Stimulated activated CD8-positive, alpha-beta memory T cell treated with anti-CD3 and anti-CD28 coated beads, Interleukin-4, amount 100 ng/mL, for 1 hour (primary cell): ENCODE measurements around the gene GTF2F2.

Experiments used
- DNase-seq, 2 donors: peaks; one replicate each; pipeline ENCODE4 v3.0.0-alpha.2; 2020; ENCODE audit warnings: low read depth in 2 of 2, low spot score in 1 of 2

Gene GTF2F2

DNA sequence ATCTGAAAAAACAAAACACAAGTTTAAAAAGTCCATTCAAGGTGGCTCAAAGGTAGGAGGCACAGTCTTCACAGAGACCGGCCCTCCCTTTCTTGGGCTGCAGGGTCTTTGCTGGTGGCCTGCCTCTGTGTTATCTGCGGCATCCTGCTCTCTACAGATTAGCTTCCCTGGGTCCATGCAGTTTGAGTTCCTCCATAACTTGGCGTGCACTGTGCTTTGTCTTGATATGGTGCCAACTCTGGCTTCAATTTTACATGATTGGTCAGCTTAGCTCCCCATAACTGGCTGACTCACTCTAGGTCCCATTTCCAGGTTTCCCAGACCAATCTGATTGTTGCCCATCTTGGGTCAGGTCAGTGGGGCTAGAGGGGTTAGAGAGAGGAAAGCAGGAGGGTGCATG, 178.9 kb downstream of the GTF2F2 start:
- DNase-seq = no peak

DNA sequence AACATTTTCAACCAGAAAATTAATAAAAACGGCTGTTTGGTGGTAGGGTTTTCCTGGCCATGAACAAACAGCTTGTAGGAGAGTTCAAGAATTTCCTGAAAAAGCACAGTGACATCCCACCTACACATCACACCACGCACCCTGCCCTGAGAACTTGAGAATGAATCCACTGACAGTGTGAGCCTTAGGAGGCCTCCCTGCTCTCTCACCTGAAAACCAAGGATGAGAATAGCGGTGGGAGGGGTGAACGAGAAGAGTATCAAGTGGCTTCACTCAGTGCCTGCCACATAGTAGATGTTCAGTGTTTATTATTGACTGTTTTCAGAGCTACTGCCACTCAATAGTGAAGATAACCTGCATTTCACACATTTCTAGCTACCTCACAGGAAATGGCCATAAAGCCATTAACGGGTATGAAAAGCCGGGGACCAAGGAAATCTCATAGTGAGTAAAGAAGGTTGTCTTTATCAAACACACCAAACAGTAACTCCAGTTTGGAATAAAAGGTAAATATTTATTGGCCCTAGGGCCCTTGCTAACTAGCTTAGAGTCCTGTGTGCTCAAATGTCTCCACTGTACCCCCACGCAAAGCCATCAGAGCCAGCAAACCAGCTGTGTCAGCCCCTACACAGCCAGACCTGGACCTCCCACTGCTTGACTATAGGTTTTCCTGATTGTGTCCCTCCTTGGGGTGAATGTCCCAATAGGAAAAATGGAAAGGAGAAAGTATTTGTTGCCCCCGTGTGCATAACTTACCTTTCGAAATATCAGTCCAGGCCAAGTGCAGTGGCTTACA, 180.1 kb downstream of the GTF2F2 start:
- no peak for DNase-seq

DNA sequence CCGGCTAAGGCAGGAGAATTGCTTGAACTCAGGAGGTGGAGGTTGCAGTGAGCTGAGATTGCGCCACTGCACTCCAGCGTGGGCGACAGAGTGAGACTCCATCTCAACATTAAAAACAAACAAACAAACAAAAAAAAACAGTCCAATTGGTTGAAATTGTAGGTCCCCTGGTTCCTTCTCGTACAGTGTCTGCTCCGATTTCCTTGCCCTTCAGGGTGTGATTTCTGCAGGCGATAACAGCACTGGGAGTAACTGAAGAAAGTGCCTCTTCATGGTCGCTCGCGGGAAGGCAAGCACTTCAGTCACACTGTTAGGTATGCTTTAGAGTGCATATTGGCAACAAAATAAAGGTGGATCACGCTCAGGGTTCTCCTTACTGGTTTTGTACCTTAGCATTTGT, 181.0 kb downstream of the GTF2F2 start:
- DNase-seq = no peak

DNA sequence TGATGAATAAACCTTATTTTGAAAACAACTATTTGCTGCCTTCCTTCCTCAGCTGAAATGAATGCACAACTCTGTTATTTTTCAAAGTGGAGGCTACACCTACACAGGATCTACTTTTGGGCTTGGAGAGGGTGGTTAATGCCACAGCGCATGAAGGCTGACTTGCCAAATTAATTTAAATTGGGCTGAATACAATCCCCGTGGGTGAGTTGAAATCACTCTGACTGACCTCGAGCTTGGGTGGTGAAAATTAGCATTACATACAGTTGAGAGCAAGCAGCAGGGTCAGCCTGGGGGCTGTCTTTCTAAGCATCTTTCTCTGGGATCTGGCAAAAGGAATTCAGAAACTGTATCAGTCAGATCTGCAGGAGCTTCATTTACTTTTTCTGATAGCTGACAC, 182.2 kb downstream of the GTF2F2 start:
- no peak for DNase-seq

DNA sequence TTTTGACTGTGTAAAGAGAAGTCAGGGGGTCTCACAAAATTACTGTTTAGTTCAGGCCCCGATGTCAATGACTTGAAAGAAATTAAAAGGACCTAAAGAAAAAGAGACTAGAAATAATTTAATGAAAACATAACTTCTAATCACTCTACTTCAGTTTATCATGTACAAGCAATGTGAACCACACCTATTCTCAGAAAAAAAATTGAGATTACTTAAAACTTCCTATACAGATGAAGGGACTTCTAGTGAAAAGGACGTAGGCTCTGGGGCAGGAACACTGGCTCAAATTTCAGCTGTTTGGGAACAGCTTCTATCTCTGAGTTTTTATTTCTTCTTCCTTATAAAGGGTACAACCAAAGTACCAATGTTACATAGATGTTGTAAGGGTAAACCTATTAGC, 182.7 kb downstream of the GTF2F2 start:
- DNase-seq = no peak

DNA sequence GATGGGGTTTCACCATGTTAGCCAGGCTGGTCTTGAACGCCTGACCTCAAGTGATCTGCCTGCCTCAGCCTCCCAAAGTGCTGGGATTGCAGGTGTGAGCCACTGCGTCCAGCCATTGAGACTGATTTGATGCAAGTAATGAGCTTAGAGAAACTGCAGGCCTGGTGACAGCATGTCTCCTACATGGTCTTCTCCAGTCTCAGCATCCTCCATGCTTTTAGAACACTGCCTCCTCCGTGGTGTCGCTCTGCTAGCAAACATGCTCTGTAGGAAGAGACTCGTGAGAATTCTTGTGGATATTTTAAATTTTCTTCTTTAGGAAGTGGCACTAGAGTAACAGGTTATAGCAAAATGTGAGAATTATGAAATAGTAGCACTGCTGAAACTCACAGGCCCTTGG, 183.6 kb downstream of the GTF2F2 start:
- DNase-seq = no peak

DNA sequence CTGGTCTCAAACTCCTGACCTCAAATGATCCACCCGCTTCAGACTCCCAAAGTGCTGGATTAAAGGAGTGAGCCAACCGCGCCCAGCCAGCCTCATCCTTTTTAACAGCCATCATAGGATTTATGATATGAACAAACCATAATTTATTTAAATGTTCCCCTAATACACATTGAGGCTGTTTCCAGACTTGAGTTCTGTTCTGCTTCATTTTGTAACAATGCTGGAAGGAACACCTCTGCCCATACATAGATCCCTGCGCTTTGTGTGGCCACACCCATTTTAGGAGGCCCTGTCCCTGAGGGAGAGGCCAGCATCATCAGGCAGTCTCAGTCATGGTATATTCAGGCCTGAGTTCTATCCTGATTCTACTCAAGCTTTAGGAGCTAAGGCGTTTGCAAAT, 184.8 kb downstream of the GTF2F2 start:
- no peak for DNase-seq

DNA sequence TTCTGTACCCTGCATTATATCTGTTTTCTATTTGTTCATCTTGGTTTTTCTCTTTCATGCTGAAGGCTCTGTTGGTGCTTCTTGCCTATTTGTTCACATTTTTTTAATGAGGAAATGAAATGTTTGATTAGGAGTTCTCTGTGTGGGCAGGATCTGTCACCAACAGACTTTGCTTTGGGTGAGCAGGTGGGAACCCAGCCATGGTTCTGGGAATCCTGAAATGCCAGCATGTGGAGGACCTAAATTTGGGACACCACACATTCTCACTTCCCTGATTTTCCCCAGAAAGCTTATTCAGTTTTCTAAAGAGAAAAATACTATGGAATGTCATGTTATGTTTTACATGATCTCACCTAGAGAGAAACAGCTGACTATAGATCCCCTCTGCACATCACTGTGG, 186.7 kb downstream of the GTF2F2 start:
- DNase-seq = no peak

DNA sequence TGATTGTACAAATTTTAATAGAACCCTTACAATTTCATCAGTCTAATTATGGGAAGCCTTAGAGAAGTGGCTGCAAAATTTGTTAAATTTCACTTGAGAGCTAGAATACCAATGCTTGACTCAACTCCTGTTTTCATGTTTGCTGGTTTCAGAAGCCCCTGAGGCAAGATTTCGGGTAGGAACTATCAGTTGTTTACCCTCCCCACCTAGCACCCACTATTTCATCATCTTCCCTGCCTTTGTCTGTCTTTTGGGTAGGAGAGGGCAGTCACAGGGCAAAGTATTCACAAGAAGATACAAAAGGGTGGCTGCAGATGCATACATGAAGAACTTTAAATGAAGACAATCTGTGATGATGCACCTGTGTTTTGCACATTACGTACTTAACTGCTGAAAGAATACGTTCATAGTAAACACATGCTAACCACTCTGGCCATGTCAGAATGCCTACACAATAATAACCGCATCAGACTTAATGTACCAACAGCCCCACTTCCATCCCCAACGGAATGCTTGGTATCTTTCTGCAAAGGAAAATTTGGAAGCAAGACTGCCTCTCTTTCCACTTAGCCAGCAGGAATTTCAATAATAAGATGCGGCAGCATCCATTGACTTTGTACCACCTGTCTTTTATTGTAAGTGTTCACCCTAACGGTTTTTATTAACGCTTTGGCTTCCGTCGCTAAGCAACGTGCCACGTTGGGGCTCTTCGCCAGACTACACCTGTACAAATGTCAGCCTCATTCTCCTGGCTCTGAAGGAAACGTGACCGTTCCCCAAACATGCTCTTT, 190.2 kb downstream of the GTF2F2 start:
- no peak for DNase-seq

DNA sequence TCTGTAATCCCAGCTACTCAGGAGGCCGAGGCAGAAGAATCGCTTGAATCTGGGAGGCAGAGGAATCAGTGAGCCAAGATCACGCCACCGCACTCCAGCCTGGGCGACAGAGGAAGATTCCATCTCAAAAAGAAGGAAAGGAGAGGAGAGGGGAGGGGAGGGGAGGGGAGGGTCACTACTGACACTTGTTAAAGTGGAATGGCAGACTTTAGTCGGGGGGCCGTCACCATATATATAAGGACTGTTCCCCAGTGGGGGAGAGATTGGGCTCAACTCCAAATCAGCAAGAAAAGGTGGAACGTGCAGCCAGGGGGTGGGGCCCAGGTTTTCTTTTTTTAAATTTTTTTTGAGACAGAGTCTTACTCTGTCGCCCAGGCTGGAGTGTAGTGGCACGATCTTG, 194.5 kb downstream of the GTF2F2 start:
- DNase-seq = no peak

DNA sequence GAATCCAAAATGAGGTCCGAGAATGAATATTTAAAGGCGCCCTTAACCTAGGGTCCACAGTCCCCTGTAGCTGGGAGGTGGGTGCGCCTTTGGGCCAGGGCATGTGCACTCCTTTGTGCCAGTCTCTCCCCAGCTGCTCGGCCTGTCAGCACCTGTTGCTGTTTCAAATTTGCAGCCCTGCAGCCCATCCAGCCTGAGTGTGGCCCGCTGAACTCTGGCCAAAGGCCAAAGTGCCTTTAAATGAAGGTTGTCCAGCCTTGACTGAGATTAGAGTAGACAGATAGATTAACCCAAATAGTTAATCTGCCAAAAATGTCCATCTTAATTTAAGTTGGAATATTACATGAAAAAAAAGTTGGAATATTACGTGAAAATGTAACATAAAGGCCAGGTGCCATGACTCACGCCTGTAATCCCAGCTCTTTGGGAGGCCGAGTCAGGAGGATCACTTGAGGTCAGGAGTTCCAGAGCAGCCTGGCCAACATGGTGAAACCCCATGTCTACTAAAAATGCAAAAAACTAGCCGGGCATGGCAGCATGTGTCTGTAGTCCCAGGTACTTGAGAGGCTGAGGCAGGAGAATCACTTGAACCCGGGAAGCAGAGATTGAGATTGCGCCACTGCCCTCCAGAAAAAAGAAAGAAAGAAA, 195.3 kb downstream of the GTF2F2 start:
- no peak for DNase-seq

DNA sequence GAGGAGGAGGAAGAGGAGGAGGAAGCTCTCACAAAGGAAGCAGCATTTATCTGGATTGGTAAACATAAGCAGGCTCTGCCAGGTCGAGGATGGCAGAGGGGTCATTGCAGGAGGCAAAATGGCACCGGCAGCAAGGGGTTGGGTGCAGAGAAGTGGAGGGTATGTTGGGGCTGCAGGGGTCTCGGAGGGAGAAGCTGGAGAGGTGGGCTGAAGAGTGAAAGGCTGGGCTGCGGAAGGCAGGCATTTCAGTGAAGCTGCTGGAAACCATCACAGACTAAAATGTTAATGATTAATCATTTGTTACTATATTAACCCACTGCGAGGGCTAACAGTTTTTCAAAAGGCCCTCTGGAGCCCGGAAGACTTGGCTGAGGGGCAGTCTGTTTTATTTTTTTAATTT, 196.0 kb downstream of the GTF2F2 start:
- DNase-seq = no peak

DNA sequence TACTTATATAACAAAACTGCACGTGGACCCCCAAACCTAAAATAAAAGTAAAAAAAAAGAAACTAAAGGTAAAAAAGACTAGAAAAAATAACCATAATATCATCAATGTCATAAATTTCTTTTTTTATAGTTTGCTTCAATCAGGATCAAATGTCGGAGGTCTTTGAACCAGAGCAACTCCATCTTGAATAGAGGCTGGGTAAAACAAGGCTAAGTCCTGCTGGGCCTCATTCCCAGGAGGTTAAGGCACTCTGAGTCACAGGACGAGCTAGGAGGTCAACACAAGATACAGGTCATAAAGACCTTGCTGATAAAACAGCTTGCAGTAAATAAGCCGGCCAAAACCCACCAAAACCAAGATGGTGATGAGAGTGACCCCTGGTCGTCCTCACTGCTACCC, 196.7 kb downstream of the GTF2F2 start:
- DNase-seq = no peak

DNA sequence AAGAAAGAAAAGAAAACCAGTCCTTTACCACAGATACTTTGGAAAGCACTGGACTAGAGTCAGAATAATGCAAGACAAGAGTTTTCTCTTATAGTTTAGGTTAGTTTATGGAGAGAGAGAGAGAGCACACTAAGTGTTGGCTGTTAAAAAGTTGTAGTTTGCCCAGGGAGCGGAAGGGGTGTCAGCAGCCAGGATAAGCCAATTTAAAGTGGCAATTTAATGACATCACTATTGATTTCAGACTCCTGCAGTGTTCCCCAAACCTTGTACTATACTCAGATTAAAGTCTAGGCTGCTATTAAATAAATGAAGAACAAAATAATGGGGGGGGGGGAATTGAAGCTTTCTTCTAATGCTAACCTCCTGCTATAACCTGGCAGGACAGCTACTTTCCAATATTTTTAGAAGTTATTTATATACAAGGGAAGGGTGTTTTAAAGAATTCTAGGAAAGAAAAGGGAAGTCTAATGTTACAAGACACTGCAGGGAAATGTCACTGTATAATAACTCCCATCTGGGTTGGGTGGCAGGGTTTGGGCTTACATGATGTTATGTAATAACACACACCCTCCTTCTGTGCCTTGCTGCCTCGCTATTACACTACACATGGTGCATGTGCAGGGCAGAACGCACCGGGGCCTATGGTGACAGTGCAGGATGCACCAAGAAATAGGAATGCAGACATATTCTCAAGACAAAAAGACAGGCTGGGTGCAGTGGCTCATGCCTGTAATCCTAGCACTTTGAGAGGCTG, 200.7 kb downstream of the GTF2F2 start:
- DNase-seq = no peak

DNA sequence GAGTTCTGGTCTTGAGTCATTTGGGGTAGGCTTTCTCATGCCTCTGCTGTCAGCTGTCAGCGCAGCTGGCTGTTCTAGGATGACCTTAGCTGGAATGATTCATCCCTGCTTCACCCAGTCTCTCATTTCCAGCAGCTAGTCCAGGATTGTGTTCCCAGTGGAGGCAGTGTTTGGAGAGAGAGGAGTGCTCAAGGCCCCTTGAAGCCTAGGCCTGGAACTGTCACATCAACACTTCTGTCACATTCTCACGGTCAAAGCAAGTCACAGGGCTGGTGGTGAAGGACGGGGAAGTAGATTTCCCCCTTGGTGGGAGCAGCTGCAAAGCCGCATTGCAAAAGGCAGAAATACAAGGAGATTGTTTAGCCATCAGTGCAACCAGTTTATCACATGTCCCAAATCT, 205.5 kb downstream of the GTF2F2 start:
- DNase-seq = no peak

DNA sequence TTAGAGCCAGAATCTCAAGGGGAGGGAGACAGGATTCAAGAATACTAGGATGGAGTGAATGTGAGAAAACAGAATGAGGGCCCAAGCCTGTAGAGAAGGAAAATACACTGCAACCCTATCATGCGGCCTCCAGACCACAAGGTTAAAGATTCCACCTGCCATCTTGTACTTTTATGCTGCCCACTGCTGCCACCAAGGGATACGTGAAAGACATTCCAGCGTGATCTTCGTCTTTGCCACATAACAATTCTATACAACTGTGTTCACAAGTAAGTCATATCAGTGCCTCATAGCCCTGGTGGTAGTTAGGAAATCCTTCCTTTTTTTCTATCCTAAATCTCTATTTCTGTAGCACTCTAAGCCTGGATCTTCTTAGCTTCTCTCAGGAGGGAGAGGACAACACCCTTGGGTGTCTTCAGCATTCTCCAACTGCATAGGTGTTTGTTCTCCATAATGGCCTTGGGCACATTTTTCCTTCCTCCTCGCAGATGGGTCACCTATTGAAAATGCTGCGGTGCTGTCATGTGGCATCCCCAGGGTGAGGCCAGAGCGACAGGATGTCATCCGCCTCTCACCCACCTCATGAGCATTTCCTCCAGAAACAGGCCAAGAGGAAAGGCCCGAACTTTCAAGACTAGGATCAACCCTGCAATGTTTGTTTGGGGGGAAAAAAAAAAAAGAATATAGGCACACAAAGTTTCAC, 207.1 kb downstream of the GTF2F2 start:
- no peak for DNase-seq

DNA sequence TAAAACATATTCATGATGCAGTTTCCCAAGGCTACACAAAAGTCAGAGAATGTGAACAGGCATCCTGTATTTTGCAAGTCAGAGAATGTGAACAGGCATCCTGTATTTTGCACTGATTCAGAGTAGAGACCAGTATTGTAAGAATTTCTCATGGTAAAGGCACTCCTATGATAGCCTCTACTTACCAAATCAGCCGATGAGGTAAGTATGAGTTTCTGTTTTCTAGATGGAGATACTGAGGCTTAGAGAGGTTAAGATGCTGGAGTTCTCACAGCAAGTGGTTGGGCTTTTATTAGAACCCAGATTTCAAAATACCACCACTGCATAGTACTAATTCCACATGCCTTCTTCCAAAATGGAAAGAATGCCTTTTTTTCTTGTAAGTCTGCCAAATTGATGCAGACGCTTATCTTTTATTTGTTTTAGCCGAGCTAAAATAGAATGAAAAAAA, 208.4 kb downstream of the GTF2F2 start:
- no peak for DNase-seq

DNA sequence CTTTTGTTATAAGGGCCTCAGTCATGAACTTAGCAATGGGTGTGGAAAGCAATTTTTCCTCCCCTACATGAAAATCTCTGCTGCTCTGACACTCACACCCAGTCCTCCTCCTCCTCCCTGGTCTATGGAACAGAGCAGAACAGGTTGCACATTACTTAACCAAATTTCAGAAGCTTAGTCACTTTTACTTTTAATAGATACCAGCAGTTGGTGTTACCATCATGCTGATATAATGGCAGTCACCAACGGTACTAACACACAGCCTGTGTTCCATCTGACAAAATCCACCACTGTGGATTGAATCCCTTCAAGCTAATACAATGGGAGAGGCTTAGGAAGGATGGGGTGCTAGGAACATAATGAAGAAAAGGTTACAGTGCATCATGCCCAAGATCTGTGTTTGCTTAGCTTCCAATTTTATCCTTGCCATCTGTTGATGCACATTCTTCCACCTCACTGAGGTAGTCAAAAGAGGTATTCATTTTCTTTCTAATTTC, 210.9 kb downstream of the GTF2F2 start:
- DNase-seq = no peak

DNA sequence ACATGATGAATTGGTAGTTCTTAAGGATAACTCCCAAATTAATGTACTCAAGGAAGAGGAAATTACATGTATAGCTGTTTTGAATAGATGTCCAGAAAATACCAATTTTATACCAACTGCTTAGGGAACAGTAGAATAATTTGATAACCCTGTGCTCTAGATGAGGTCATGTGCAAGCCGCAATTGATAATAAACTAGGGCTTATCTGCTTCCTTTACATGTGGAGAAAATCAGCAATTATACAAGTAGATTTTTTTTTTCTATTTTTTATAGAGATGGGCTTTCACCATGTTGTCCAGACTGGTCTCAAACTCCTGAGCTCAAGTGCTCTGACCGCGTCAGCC, 211.4 kb downstream of the GTF2F2 start:
- no peak for DNase-seq

DNA sequence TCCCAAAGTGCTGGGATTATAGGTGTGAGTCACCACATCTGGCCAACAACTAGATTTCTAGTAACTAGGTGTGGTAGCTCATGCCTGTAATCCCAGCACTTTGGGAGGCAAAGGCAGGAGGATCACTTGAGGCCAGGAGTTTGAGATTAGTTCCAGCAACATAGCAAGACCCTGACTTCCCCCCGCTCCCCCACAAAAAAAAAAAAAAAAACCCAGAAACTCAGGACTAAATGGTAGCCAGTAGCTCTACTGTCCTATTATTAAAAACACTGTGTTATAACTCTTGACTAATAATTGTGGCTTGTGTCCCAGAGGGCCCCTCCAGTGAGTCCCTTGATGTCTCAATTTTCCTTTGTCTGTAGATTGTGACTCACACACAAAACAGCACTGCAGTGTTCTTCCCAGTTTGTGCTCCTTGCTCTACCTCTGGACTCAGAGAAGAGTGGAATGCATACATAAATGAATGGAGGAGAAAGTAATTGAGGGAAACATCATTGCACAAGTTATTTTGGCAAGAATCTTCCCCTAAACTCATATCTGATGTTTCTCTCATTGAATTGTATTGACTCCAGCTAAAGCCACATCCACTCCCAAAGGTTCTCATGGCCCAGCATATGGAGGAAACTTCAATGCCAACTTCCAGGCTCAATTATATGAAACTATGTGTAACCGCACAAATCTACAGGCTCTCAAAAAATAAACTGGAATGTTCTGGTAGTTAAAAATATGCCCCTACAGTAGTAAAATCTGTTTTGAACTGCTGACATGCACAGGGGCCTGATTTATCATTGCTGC, 211.9 kb downstream of the GTF2F2 start:
- DNase-seq = no peak
